ENCODE data around the gene ZFX.

The ZFX gene

DNA sequence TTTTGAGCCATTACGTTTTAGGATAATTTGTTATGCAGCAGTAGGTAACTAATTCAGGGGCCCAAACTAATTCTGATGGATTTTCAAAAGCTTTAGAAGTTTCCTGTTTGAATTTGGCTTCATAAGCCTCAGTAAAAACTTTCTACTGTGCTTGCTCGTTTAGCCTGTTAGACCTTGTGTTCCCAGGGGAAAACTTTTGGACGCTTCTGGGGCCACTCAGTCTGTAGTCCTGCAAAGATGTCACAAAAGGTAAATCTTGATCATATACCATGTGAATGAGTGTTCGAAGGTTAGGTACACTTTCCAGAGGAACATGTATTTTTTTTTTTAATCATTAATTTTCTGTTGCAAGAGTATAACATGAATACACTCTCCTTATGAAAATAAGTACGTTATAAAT is 93.7 kb downstream of the ZFX start:
- DNase-seq = no peak

DNA sequence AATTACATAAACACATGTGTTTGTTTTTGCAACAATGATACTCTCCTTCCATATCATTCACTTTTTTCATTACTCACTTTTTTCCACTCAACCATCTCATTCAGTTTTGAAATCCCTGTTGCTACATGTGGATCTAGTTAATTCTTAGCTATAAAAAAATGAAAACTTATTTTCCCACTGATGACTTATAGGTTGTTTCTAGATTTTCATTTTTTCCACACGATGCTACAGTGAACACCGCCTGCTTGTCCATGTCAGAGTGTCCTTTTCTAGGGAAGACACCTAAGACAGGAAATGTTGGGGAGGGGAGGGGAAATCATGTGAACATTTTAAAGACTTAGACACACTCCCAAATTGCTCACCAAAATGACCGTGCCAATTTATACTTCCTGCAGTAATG is 94.2 kb downstream of the ZFX start:
- DNase-seq = no peak

GRCh38 chrX:24245202-24245601 is 95.7 kb downstream of the ZFX start:
- no peak for DNase-seq

DNA sequence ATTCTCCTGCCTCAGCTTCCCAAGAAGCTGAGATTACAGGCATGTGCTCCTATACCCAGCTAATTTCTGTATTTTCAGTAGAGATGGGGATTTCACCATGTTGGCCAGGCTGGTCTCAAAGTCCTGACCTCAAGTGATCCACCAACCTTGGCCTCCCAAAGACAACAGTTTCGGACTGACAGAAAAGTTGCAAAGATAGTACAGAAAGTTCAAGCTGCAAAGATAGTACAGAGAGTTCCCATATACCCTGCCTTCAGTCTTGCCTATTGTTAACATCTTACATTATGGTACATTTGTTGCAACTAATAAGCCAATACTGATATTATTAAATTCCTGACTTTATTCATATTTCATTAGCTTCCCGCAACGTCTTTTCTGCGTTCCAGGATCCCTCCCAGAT is 98.5 kb downstream of the ZFX start:
- no peak for DNase-seq

- no peak for DNase-seq
Measured at GRCh38 chrX:24253030-24253429, 103.5 kb downstream of the ZFX start.

GRCh38 chrX:24253469-24253868 is 103.9 kb downstream of the ZFX start:
- no peak for DNase-seq

GRCh38 chrX:24257011-24257410 is 107.5 kb downstream of the ZFX start:
- DNase-seq = no peak

GRCh38 chrX:24259544-24260240 is 110.2 kb downstream of the ZFX start:
- no peak for DNase-seq

- no peak for DNase-seq
Measured at GRCh38 chrX:24260842-24261550, 111.5 kb downstream of the ZFX start.

DNA sequence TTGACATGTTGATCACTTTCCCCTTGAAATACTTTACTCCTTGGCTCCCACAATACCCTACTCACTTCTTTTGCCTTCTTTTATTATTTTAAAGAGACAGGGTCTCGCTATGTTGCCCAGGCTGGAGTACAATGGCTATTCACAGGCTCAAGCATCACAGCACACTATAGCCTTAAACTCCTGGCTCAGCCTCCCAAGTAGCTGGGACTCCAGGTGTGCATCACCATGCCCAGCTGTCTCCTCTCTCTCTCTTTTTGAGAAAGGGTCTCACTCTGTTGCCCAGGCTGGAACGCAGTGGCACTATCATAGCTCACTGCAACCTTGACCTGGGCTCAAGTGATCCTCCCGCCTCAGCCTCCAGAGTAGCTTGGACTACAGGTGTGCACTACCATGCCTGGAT is 112.8 kb downstream of the ZFX start:
- DNase-seq = no peak

- no peak for DNase-seq
Measured at GRCh38 chrX:24264383-24264782, 114.9 kb downstream of the ZFX start.
